Measurements from ENCODE around the gene CEL.

DNA sequence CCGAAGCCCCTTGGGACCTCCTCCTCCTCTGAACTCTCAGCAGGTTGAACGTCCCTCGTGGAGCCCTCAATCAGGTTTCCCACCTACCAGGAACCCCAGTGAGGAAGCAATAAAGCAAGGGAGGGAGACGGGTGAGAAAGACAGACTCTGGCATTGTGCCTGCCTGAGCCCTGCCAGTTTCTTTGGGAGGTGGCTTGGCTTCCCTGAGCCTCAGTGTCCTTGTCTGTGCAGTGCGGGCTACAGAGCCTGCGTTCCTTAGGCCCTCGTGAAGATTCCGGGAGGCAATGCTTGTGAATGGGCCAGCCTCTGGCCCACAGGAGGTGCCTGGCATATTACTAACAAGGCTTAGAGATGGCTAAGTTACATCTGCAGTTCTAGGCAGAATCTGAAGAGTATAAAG is 19.1 kb upstream of the CEL start:
- TF ChIP-seq ZNF843 (tag by site-specific recombination; IDR thresholded peaks at IDR 0.05) (no peak), ZNF785 (tag by site-specific recombination; IDR thresholded peaks at IDR 0.05) (no peak), ZNF138 (tag by site-specific recombination; IDR thresholded peaks at IDR 0.05; ENCODE audit: borderline replicate concordance) (no peak), REPIN1 (tag by site-specific recombination; IDR thresholded peaks at IDR 0.05; ENCODE audit: low read depth) (no peak), ZNF530 (tag by site-specific recombination; IDR thresholded peaks at IDR 0.05; ENCODE audit: low read depth) (no peak), ZNF549 (tag by site-specific recombination; IDR thresholded peaks at IDR 0.05) (no peak)
- TF ChIP-seq, protein P1, sequence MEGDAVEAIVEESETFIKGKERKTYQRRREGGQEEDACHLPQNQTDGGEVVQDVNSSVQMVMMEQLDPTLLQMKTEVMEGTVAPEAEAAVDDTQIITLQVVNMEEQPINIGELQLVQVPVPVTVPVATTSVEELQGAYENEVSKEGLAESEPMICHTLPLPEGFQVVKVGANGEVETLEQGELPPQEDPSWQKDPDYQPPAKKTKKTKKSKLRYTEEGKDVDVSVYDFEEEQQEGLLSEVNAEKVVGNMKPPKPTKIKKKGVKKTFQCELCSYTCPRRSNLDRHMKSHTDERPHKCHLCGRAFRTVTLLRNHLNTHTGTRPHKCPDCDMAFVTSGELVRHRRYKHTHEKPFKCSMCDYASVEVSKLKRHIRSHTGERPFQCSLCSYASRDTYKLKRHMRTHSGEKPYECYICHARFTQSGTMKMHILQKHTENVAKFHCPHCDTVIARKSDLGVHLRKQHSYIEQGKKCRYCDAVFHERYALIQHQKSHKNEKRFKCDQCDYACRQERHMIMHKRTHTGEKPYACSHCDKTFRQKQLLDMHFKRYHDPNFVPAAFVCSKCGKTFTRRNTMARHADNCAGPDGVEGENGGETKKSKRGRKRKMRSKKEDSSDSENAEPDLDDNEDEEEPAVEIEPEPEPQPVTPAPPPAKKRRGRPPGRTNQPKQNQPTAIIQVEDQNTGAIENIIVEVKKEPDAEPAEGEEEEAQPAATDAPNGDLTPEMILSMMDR (tag by site-specific recombination; IDR thresholded peaks at IDR 0.05): no peak
- TF ChIP-seq, protein P2, sequence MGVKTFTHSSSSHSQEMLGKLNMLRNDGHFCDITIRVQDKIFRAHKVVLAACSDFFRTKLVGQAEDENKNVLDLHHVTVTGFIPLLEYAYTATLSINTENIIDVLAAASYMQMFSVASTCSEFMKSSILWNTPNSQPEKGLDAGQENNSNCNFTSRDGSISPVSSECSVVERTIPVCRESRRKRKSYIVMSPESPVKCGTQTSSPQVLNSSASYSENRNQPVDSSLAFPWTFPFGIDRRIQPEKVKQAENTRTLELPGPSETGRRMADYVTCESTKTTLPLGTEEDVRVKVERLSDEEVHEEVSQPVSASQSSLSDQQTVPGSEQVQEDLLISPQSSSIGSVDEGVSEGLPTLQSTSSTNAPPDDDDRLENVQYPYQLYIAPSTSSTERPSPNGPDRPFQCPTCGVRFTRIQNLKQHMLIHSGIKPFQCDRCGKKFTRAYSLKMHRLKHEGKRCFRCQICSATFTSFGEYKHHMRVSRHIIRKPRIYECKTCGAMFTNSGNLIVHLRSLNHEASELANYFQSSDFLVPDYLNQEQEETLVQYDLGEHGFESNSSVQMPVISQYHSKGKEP (tag by site-specific recombination; IDR thresholded peaks at IDR 0.05): no peak

Data from HEK293 (cell line).